ENCODE results near the gene ABLIM2. TPM values are rescaled to one million over a fixed set of nuclear protein-coding genes. Genes with fewer than 3 reads are reported as not detected.

Gene ABLIM2
- total and polyA plus RNA-seq, 2 of the 13 experiments (the other 11 are each of a cell fraction or from before 2014, with no cell fraction given) = 0.20 to 0.37 TPM

GRCh38 chr4:8050555-8051206 lies 107.9 kb downstream of the ABLIM2 start (continued):
- 0 out of 2 replicates have a peak, but pooled peaks have one; percentile 16 for TF ChIP-seq ZNF280B (CRISPR knock-in tag; IDR thresholded peaks at IDR 0.05; ENCODE audit: borderline replicate concordance)
- TF ChIP-seq ZNF564 (CRISPR knock-in tag; IDR thresholded peaks at IDR 0.05) = peak; percentile 94
- TF ChIP-seq NFKBIZ (CRISPR knock-in tag; IDR thresholded peaks at IDR 0.05) = peak; percentile 47; the same call in 1 of the 2 replicates
- no peak for TF ChIP-seq ZNF143 (CRISPR knock-in tag; IDR thresholded peaks at IDR 0.05)
- no peak for TF ChIP-seq SIN3A (IDR thresholded peaks at IDR 0.05; ENCODE audit: borderline replicate concordance, low read depth, low read length)
- TF ChIP-seq BHLHE40 (IDR thresholded peaks at IDR 0.05; ENCODE audit: low read length) = peak; percentile 75
- no peak for TF ChIP-seq GPBP1L1 (CRISPR knock-in tag; IDR thresholded peaks at IDR 0.05)
- TF ChIP-seq SYNCRIP (IDR thresholded peaks at IDR 0.05; ENCODE audit: insufficient read depth, low read depth, low read length) = no peak
- TF ChIP-seq BATF2 (CRISPR knock-in tag; IDR thresholded peaks at IDR 0.05) = peak; percentile 40; the same call in 1 of the 2 replicates
- TF ChIP-seq NFRKB (IDR thresholded peaks at IDR 0.05) = no peak
- TF ChIP-seq ZNF552 (CRISPR knock-in tag; IDR thresholded peaks at IDR 0.05; ENCODE audit: borderline replicate concordance) = peak; percentile 13; the same call in 1 of the 2 replicates
- TF ChIP-seq ZZZ3 (CRISPR knock-in tag; IDR thresholded peaks at IDR 0.05; ENCODE audit: borderline replicate concordance) = no peak
- no peak for TF ChIP-seq ZSCAN9 (CRISPR knock-in tag; IDR thresholded peaks at IDR 0.05; ENCODE audit: borderline replicate concordance)
- peak; percentile 97 for TF ChIP-seq NR2F6 (IDR thresholded peaks at IDR 0.05)
- peak; percentile 100 for TF ChIP-seq NR2F6 (CRISPR knock-in tag; IDR thresholded peaks at IDR 0.05)
- TF ChIP-seq NR2F2 (IDR thresholded peaks at IDR 0.05; ENCODE audit: borderline replicate concordance, low read depth) = peak; percentile 90
- peak; percentile 97 for TF ChIP-seq HDAC2 (CRISPR knock-in tag; IDR thresholded peaks at IDR 0.05)
- TF ChIP-seq ZFP36 (IDR thresholded peaks at IDR 0.05; ENCODE audit: borderline replicate concordance, low read depth, low read length, partially characterized antibody) = no peak
- TF ChIP-seq ZNF576 (CRISPR knock-in tag; IDR thresholded peaks at IDR 0.05) = no peak
- no peak for TF ChIP-seq SMARCE1 (IDR thresholded peaks at IDR 0.05; ENCODE audit: borderline replicate concordance)
- peak; percentile 78 for TF ChIP-seq ZBTB38 (CRISPR knock-in tag; IDR thresholded peaks at IDR 0.05)
- TF ChIP-seq SUZ12 (IDR thresholded peaks at IDR 0.05; ENCODE audit: low read depth, low read length) = no peak
- no peak for TF ChIP-seq MLLT10 (CRISPR knock-in tag; IDR thresholded peaks at IDR 0.05)
- TF ChIP-seq YY1 (IDR thresholded peaks at IDR 0.05; ENCODE audit: insufficient read depth, insufficient replicate concordance, low read depth, low read length) = peak; percentile 75
- TF ChIP-seq ZNF550 (CRISPR knock-in tag; IDR thresholded peaks at IDR 0.05; ENCODE audit: borderline replicate concordance) = no peak
- no peak for TF ChIP-seq NR3C1 (CRISPR knock-in tag; IDR thresholded peaks at IDR 0.05)
- no peak for TF ChIP-seq ZNF691 (CRISPR knock-in tag; IDR thresholded peaks at IDR 0.05; ENCODE audit: borderline replicate concordance, low read depth)
- no peak for TF ChIP-seq JUNB (CRISPR knock-in tag; IDR thresholded peaks at IDR 0.05; ENCODE audit: borderline replicate concordance)
- no peak for TF ChIP-seq ZNF75D (CRISPR knock-in tag; IDR thresholded peaks at IDR 0.05; ENCODE audit: borderline replicate concordance)

Measured in HepG2 (cell line).